C4-2B (cell line): Measurements from ENCODE around the gene SASS6.

ENCODE experiments used
- ZFX ChIP-seq: fragments of 450-650 bp; IDR thresholded peaks from 2 replicates; pipeline ENCODE4 v1.6.1; 2017
- TF ChIP-seq, protein P1 (sequence below): fragments of 450-650 bp; conservative IDR thresholded peaks from 2 replicates; pipeline ENCODE4 v1.5.1; 2017; ENCODE audit warnings: mild to moderate bottlenecking

DNA sequence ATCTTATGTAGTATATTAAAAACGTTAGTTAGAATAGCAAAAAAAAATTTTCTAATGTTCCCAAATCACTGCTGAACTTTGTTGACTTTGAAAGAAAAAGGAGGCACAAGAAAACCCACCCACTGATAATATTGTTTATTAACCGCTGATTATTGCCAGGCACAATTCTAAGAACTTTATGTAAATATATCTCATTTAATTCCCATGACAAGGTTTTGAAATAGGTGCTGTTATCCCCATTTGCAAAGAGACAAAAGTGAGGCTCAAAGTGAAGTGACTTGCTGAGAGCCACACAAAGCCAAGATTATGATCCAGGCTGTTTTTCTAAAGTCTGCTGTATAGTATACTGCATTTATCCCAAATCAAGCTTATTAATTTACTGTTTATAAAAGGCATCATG, 56.4 kb downstream of the SASS6 start:
- TF ChIP-seq, protein P1, sequence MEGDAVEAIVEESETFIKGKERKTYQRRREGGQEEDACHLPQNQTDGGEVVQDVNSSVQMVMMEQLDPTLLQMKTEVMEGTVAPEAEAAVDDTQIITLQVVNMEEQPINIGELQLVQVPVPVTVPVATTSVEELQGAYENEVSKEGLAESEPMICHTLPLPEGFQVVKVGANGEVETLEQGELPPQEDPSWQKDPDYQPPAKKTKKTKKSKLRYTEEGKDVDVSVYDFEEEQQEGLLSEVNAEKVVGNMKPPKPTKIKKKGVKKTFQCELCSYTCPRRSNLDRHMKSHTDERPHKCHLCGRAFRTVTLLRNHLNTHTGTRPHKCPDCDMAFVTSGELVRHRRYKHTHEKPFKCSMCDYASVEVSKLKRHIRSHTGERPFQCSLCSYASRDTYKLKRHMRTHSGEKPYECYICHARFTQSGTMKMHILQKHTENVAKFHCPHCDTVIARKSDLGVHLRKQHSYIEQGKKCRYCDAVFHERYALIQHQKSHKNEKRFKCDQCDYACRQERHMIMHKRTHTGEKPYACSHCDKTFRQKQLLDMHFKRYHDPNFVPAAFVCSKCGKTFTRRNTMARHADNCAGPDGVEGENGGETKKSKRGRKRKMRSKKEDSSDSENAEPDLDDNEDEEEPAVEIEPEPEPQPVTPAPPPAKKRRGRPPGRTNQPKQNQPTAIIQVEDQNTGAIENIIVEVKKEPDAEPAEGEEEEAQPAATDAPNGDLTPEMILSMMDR: no peak
- TF ChIP-seq ZFX: no peak
